GM21717 (cell line): ENCODE measurements around the gene CAMK2A.

ENCODE experiments used
- ATAC-seq: cut with Tn5 transposase; IDR thresholded peaks from one replicate; pipeline ENCODE4 v1.9.1; 2021; ENCODE audit warnings: mild to moderate bottlenecking, moderate library complexity; ENCODE audit not compliant: unreplicated experiment

CAMK2A gene

GRCh38 chr5:150283904-150284303, 5.7 kb downstream of the CAMK2A start:
- ATAC-seq = no peak

- no peak for ATAC-seq
Observed at GRCh38 chr5:150281987-150282386, 7.6 kb downstream of the CAMK2A start.

GRCh38 chr5:150279330-150280020, 10.1 kb downstream of the CAMK2A start:
- ATAC-seq = no peak

- no peak for ATAC-seq
Observed at GRCh38 chr5:150278916-150279315, 10.7 kb downstream of the CAMK2A start.

- no peak for ATAC-seq
Observed at GRCh38 chr5:150278046-150278730, 11.4 kb downstream of the CAMK2A start.

GRCh38 chr5:150277043-150277442, 12.5 kb downstream of the CAMK2A start:
- no peak for ATAC-seq

GRCh38 chr5:150274811-150275210, 14.8 kb downstream of the CAMK2A start:
- no peak for ATAC-seq

- ATAC-seq = no peak
Observed at GRCh38 chr5:150272531-150272930, 17.0 kb downstream of the CAMK2A start.

- no peak for ATAC-seq
Observed at GRCh38 chr5:150271923-150272322, 17.6 kb downstream of the CAMK2A start.

GRCh38 chr5:150271296-150271692, 18.3 kb downstream of the CAMK2A start:
- ATAC-seq = no peak

- ATAC-seq = no peak
Observed at GRCh38 chr5:150270541-150271295, 18.9 kb downstream of the CAMK2A start.

- ATAC-seq = no peak
Observed at GRCh38 chr5:150266871-150267291, 22.7 kb downstream of the CAMK2A start.

- ATAC-seq = no peak
Observed at GRCh38 chr5:150265870-150266383, 23.6 kb downstream of the CAMK2A start.

- no peak for ATAC-seq
Observed at GRCh38 chr5:150264667-150265603, 24.6 kb downstream of the CAMK2A start.

- ATAC-seq = no peak
Observed at GRCh38 chr5:150263801-150264621, 25.6 kb downstream of the CAMK2A start.

- no peak for ATAC-seq
Observed at GRCh38 chr5:150263375-150263775, 26.2 kb downstream of the CAMK2A start.

- ATAC-seq = no peak
Observed at GRCh38 chr5:150262502-150262901, 27.1 kb downstream of the CAMK2A start.

GRCh38 chr5:150261231-150261630, 28.3 kb downstream of the CAMK2A start:
- no peak for ATAC-seq

- ATAC-seq = no peak
Observed at GRCh38 chr5:150258130-150258529, 31.4 kb downstream of the CAMK2A start.

GRCh38 chr5:150257424-150257823, 32.1 kb downstream of the CAMK2A start:
- ATAC-seq = no peak
